Body of pancreas (tissue), 4 donors: ENCODE results near the gene ADAMTS13.
"Not testable (repeated sequence)": the region's sequence is repeated elsewhere in the genome, so short reads cannot be mapped to it uniquely, and the experiment has no call there.

Experiments used
- CTCF ChIP-seq, 7 experiments: fragments of 450-650 bp in 4 of 7; fragments of 200-600 bp in 3 of 7; sonication (generic) in 3 of 7; IDR thresholded peaks; one replicate each; pipeline ENCODE4 v1.5.1; 2016 to 2019; ENCODE audit warnings: antibody characterized with exemption in 7 of 7
- POLR2A ChIP-seq, 3 donors: fragments of 450-650 bp; IDR thresholded peaks; one replicate each; pipeline ENCODE4 v1.6.1; 2016; ENCODE audit warnings: antibody characterized with exemption in 3 of 3, mild to moderate bottlenecking in 2 of 3

- not testable (repeated sequence) for TF ChIP-seq CTCF, POLR2A (IDR thresholded peaks at IDR 0.05)
These were observed 30.7 kb upstream of the ADAMTS13 start for GRCh38 chr9:133391449-133391848.
